ENCODE data around the gene HAL.

The HAL gene

GRCh38 chr12:95996034-95996658 lies at the start of gene HAL:
HAL (minus strand) TSS chr12:95996344; CDS start chr12:95995910, 434 bp downstream.
- no peak for DNase-seq (ENCODE audit: low read depth)
- no peak within 1 kb of the TSS for H3K4me3 ChIP-seq (ENCODE audit: low read length)
- no peak for TF ChIP-seq CTCF (conservative IDR thresholded peaks at IDR 0.05; ENCODE audit: low read depth, low read length)

GRCh38 chr12:96045566-96045965 lies 49.4 kb upstream of the HAL start:
- no peak for TF ChIP-seq CTCF (conservative IDR thresholded peaks at IDR 0.05; ENCODE audit: low read depth, low read length)
- DNase-seq (ENCODE audit: low read depth), result no peak
- H3K4me3 ChIP-seq (ENCODE audit: low read length), result no peak overlapping the region

- TF ChIP-seq CTCF (conservative IDR thresholded peaks at IDR 0.05; ENCODE audit: low read depth, low read length), result no peak
- DNase-seq (ENCODE audit: low read depth), result no peak
- no peak overlapping the region for H3K4me3 ChIP-seq (ENCODE audit: low read length)
Observed at GRCh38 chr12:96044943-96045290, 48.8 kb upstream of the HAL start.

- no peak for TF ChIP-seq CTCF (conservative IDR thresholded peaks at IDR 0.05; ENCODE audit: low read depth, low read length)
- no peak for DNase-seq (ENCODE audit: low read depth)
- no peak overlapping the region for H3K4me3 ChIP-seq (ENCODE audit: low read length)
Observed at GRCh38 chr12:96044017-96044942, 48.1 kb upstream of the HAL start.

GRCh38 chr12:96041181-96041580 lies 45.0 kb upstream of the HAL start:
- no peak overlapping the region for H3K4me3 ChIP-seq (ENCODE audit: low read length)
- DNase-seq (ENCODE audit: low read depth), result no peak
- TF ChIP-seq CTCF (conservative IDR thresholded peaks at IDR 0.05; ENCODE audit: low read depth, low read length), result no peak

GRCh38 chr12:96040305-96041133 lies 44.4 kb upstream of the HAL start:
- no peak for DNase-seq (ENCODE audit: low read depth)
- H3K4me3 ChIP-seq (ENCODE audit: low read length), result no peak overlapping the region
- no peak for TF ChIP-seq CTCF (conservative IDR thresholded peaks at IDR 0.05; ENCODE audit: low read depth, low read length)
